Myocyte (in vitro differentiated cells): Measurements from ENCODE around the gene MRPS16. TPM values are rescaled to one million over a fixed set of nuclear protein-coding genes. Genes with fewer than 3 reads are reported as not detected.

ENCODE experiments used
- DNase-seq: peaks from one replicate; pipeline ENCODE4 v3.0.0-alpha.2; 2012; ENCODE audit warnings: low read depth
- total RNA-seq: library from RNA; depleted of rRNA; stranded (reverse); fragments of >200 nt; gene quantifications from 2 replicates; pipeline ENCODE4 v1.2.3, GENCODE V29; 2014

MRPS16 gene
- total RNA-seq, 1 donor from 2014 or later: 89.9 TPM

DNA sequence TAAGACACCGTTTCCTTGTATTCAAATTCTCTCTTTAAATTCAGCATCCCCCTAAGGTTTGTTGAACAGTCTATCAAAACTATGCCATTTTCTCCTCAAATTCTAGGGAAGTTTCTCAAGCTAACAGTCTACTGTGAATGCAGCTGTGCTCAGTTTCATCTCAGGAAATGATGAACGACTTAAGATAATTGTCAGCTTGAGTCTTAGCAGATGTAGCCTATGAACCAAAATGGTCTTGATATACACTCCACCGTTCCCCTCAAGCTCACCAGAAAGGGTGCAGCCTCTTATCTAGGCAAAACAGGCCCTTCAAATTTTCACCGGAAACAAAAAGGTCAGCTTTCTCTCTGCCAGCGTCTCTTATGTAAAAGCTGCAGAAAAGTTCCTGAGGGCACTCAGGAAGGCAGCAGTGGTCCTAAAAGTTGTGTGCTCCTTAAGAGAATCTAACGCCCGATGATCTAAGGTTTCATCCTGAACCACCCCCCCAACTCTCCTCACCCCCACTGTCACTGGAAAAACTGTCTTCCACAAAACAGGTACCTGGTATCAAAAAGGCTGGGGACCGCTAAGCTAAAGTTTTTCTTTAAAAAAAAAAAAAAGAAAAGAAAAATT is 7.5 kb downstream of the MRPS16 start:
- no peak for DNase-seq

GRCh38 chr10:73239908-73240307 is 12.5 kb downstream of the MRPS16 start:
- no peak for DNase-seq

DNA sequence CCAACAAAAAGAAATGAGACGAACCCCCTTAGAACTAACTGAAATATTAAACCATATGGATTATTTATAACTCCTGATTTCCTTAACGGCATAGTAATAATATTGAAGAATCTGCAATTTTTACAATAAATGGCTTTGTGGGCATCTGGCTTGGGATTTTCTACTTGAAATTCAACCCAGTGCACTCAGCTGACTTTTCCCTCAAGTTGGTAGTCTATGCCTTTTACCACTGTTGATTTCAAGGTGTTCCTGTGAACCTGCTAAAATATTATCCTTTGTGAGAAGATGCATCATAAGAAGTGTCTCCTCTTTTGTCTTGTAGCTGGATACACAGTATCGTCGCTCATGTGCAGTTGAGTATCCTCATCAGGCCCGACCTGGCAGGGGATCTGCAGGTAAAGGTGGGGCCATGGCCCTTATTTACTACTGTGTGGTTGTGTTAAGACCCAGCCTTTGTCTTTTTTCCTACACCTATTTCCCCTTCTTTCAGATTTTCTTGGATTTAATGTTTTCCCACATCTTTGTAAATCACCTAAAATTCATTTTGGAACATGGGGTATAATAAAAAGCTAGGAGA is 13.4 kb downstream of the MRPS16 start:
- no peak for DNase-seq

GRCh38 chr10:73234695-73235094 is 17.7 kb downstream of the MRPS16 start:
- peak; percentile 31 for DNase-seq

GRCh38 chr10:73233883-73234282 is 18.6 kb downstream of the MRPS16 start:
- peak; percentile 23 for DNase-seq

DNA sequence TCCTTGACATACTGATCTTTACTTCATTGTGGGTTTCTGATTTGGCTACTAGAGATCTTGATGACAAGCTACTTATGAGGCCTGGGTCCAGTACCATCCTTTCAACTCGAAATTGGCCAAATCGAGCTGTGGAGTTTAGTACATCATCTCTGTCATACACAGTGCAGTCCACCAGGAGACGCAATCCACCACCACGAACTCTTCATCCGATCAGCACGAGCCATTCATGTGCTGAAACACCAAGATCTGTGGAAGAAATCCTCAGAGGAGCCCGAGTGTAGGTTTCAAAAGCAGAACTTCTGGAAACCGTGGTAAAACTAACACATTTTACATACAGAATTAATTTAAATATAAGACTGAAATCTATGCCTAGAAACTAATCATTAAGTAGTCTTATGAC is 19.6 kb downstream of the MRPS16 start:
- DNase-seq: no peak

- no peak for DNase-seq
These were observed 22.9 kb downstream of the MRPS16 start for GRCh38 chr10:73229567-73229966.

GRCh38 chr10:73228247-73228646 is 24.2 kb downstream of the MRPS16 start:
- no peak for DNase-seq

DNA sequence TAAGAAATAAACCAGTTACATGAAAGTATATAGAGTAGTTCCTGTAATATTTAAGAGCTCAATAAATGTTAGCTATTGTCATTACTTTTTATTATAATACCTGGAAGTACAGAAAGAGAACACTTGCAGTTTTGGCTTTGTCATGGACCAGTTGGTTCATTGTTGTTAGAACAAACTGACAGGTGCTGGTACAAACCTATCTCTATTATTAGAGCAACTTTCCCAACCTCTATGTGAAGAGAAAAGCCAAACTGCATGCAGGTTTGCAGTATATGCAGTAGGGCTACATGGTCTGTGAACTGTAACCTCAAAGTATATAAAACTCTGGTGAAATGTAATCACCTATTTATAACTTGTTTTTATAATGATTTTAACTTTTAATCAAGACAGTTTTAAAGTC is 25.8 kb downstream of the MRPS16 start:
- peak; percentile 54 for DNase-seq

GRCh38 chr10:73225518-73225917 is 26.9 kb downstream of the MRPS16 start:
- DNase-seq: no peak

- DNase-seq: no peak
These were observed 31.5 kb downstream of the MRPS16 start for GRCh38 chr10:73220989-73221388.

DNA sequence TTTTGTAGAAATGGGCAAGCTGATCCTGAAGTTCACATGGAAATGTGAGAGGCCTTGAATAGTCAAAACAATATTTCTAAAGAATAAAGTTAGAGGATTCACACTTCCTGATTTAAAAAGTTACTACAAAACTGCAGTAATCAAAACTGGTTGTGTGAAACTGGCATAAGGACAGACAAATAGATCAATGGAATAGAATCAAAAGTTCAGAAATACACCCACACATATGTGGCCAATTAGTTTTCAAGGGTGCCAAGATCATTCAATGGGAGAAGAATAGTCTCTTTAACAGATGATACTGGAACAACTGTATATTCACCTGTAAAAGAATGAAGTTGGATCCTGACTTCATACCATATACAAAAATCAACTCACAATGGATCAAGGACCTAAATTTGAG is 33.1 kb downstream of the MRPS16 start:
- DNase-seq: no peak

GRCh38 chr10:73218431-73219191 is 33.8 kb downstream of the MRPS16 start:
- no peak for DNase-seq

DNA sequence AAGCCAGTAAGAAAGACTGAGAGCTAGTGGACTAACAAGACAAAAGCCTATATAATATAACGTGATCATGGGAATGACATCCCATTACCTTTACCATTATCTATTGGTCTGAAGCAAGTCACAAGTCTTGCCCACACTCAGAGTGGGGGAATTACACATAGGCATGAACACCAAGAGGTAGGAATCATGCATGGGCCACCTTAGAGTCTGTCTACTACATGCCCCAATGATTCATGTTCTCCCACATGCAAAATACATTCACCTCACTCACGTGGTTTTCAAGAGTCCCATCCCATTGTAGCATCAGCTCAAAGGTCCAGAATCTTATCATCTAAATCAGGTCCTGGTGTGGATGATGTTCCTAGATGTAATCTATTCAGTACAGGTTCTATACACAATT is 34.8 kb downstream of the MRPS16 start:
- DNase-seq: no peak

DNA sequence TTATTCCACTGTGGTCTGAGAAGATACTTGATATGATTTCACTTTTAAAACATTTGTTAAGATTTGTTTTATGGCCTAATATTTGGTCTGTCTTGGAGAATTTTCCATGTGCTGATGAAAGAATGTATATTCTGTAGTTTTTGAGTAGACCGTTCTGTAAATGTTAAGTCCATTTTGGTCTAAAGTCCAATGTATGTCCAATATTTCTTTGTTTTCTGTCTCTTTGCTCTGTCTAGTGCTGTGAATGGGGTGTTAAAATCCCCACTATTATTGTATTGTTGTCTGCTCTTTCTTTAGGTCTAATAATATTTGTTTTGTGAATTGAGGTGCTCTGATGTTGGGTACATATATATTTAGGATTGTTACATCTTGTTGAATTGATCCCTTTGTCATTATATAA is 36.7 kb downstream of the MRPS16 start:
- DNase-seq: no peak

- no peak for DNase-seq
These were observed 41.2 kb downstream of the MRPS16 start for GRCh38 chr10:73211106-73211811.

- DNase-seq: no peak
These were observed 41.9 kb downstream of the MRPS16 start for GRCh38 chr10:73210395-73211105.

DNA sequence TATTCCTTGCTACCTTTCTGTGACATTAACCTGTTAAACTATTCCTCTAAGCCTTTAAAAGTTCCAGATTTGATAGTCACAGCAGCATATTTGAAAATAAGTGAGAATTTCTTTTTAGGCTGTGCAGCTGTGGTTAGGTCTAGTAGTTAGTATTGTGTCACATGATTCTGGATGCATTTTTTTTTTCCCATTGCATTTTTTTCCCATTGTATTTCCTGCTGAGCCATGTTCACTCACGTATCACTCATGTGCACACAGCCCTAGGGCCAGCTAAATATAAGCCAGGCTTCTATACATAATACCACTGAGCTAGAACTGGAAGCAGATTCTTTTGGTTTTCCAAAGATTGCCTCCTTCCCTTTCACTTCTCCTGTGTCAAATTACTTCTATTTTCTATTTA is 42.7 kb downstream of the MRPS16 start:
- DNase-seq: peak; percentile 39

GRCh38 chr10:73207883-73208282 is 44.6 kb downstream of the MRPS16 start:
- DNase-seq: no peak

- DNase-seq: no peak
These were observed 46.1 kb downstream of the MRPS16 start for GRCh38 chr10:73206385-73206784.

GRCh38 chr10:73205890-73206289 is 46.6 kb downstream of the MRPS16 start:
- no peak for DNase-seq
